Effector memory CD8-positive, alpha-beta T cell (primary cell): ENCODE results near the gene KRTAP9-1.

Experiments used
- ATAC-seq: fragments of 150-1000 bp; cut with Tn5 transposase; replicated peaks from 2 replicates; pipeline ENCODE4 v1.10.0; 2021; ENCODE audit warnings: mild to moderate bottlenecking, moderate library complexity
- DNase-seq, 3 experiments: peaks; one replicate each; pipeline ENCODE4 v3.0.0; 2021
- H3K27ac Mint-ChIP-seq, 2 donors: one replicate each; pipeline ENCODE4 v1.8.0; 2022; ENCODE audit warnings: mild to moderate bottlenecking in 2 of 2, mixed read lengths in 2 of 2, moderate library complexity in 2 of 2
- H3K27me3 Mint-ChIP-seq, 2 donors: one replicate each; pipeline ENCODE4 v1.8.0; 2022; ENCODE audit warnings: mixed read lengths in 2 of 2
- H3K36me3 Mint-ChIP-seq: one replicate; pipeline ENCODE4 v1.8.0; 2022; ENCODE audit warnings: mild to moderate bottlenecking, moderate library complexity, mixed read lengths; ENCODE audit not compliant: insufficient read depth
- H3K4me1 Mint-ChIP-seq, 2 donors: one replicate each; pipeline ENCODE4 v1.8.0; 2022; ENCODE audit warnings: low read depth in 2 of 2, mixed read lengths in 2 of 2
- H3K4me3 Mint-ChIP-seq, 2 donors: one replicate each; pipeline ENCODE4 v1.8.0; 2022; ENCODE audit warnings: mild to moderate bottlenecking in 2 of 2, mixed read lengths in 2 of 2, moderate library complexity in 2 of 2
- H3K9me3 Mint-ChIP-seq, 2 donors: one replicate each; pipeline ENCODE4 v1.8.0; 2022; ENCODE audit warnings: mixed read lengths in 2 of 2

The KRTAP9-1 gene

GRCh38 chr17:41163828-41164227 lies 25.9 kb upstream of the KRTAP9-1 start:
- Mint-ChIP-seq H3K4me1 (peaks cover 0 to 2% of the 10 kb centered on the region in 2 donors), H3K36me3 (no peaks in the 10 kb centered on the region), H3K4me3 (no peak overlapping the region), H3K9me3 (no peaks in the 10 kb centered on the region), H3K27ac (no peak overlapping the region), H3K27me3 (peaks cover 17 to 29% of the 10 kb centered on the region in 2 donors)
- ATAC-seq = no peak
- DNase-seq = no peak

GRCh38 chr17:41167561-41167960 lies 22.1 kb upstream of the KRTAP9-1 start:
- Mint-ChIP-seq H3K27me3 (peaks cover 12 to 23% of the 10 kb centered on the region in 2 donors), H3K4me1 (peaks cover 0 to 2% of the 10 kb centered on the region in 2 donors)

GRCh38 chr17:41168121-41168520 lies 21.6 kb upstream of the KRTAP9-1 start, which contains the start of gene KRTAP4-3:
Gene KRTAP4-3 (minus strand): TSS chr17:41168221. CDS start chr17:41168172, 49 bp downstream.
- no peak for DNase-seq
- Mint-ChIP-seq H3K27me3 (peaks cover 11 to 20% of the 10 kb centered on the region in 2 donors), H3K36me3 (no peaks in the 10 kb centered on the region), H3K4me3 (no peak within 1 kb of the TSS), H3K27ac (no peak within 1 kb of the TSS), H3K9me3 (no peaks in the 10 kb centered on the region), H3K4me1 (peaks cover 0 to 2% of the 10 kb centered on the region in 2 donors)
- no peak for ATAC-seq

More at GRCh38 chr17:41167561-41167960, 22.1 kb upstream of the KRTAP9-1 start:
- no peak overlapping the region for H3K4me3 Mint-ChIP-seq
- DNase-seq = no peak
- H3K27ac Mint-ChIP-seq = no peak overlapping the region
- no peak for ATAC-seq
- H3K36me3 Mint-ChIP-seq = no peaks in the 10 kb centered on the region
- H3K9me3 Mint-ChIP-seq = no peaks in the 10 kb centered on the region

GRCh38 chr17:41171886-41172285 lies 17.8 kb upstream of the KRTAP9-1 start:
- peaks cover 9 to 10% of the 10 kb centered on the region in 2 donors for H3K27me3 Mint-ChIP-seq
- ATAC-seq (no peak), DNase-seq (no peak)
- no peak overlapping the region for H3K27ac Mint-ChIP-seq
- no peaks in the 10 kb centered on the region for H3K9me3 Mint-ChIP-seq
- no peak overlapping the region for H3K4me3 Mint-ChIP-seq
- peaks cover 2 to 4% of the 10 kb centered on the region in 2 donors for H3K4me1 Mint-ChIP-seq
- no peaks in the 10 kb centered on the region for H3K36me3 Mint-ChIP-seq

- no peak for ATAC-seq
- Mint-ChIP-seq H3K27ac (no peak overlapping the region), H3K4me1 (peaks cover 0 to 4% of the 10 kb centered on the region in 2 donors), H3K4me3 (no peak overlapping the region), H3K27me3 (peaks cover 15 to 17% of the 10 kb centered on the region in 2 donors), H3K9me3 (no peaks in the 10 kb centered on the region), H3K36me3 (no peaks in the 10 kb centered on the region)
- no peak for DNase-seq
Observed at GRCh38 chr17:41176744-41177387, 12.8 kb upstream of the KRTAP9-1 start.

- DNase-seq (no peak), ATAC-seq (no peak)
- no peaks in the 10 kb centered on the region for H3K36me3 Mint-ChIP-seq
- no peaks in the 10 kb centered on the region for H3K9me3 Mint-ChIP-seq
- H3K27me3 Mint-ChIP-seq = peaks cover 6 to 14% of the 10 kb centered on the region in 2 donors
- no peak within 1 kb of the TSS for H3K27ac Mint-ChIP-seq
- H3K4me3 Mint-ChIP-seq = no peak within 1 kb of the TSS
- peaks cover 0 to 4% of the 10 kb centered on the region in 2 donors for H3K4me1 Mint-ChIP-seq
Observed at GRCh38 chr17:41177727-41178271, 11.9 kb upstream of the KRTAP9-1 start, which contains the start of gene KRTAP4-2. Gene KRTAP4-2 (minus strand): TSS chr17:41178221. CDS start chr17:41178164, 57 bp downstream.

GRCh38 chr17:41178341-41178740 lies 11.3 kb upstream of the KRTAP9-1 start:
- Mint-ChIP-seq H3K9me3 (no peaks in the 10 kb centered on the region), H3K27ac (no peak overlapping the region), H3K4me1 (peaks cover 0 to 3% of the 10 kb centered on the region in 2 donors), H3K27me3 (peaks cover 6 to 14% of the 10 kb centered on the region in 2 donors), H3K4me3 (no peak overlapping the region), H3K36me3 (no peaks in the 10 kb centered on the region)
- ATAC-seq (no peak), DNase-seq (no peak)

GRCh38 chr17:41178843-41179616 lies 10.7 kb upstream of the KRTAP9-1 start:
- no peak for DNase-seq
- Mint-ChIP-seq H3K4me3 (no peak overlapping the region), H3K36me3 (no peaks in the 10 kb centered on the region), H3K27me3 (peaks cover 9 to 14% of the 10 kb centered on the region in 2 donors), H3K27ac (no peak overlapping the region), H3K9me3 (no peaks in the 10 kb centered on the region), H3K4me1 (no peaks in the 10 kb centered on the region)
- no peak for ATAC-seq

- DNase-seq (no peak), ATAC-seq (no peak)
- H3K4me1 Mint-ChIP-seq = no peaks in the 10 kb centered on the region
- H3K36me3 Mint-ChIP-seq = no peaks in the 10 kb centered on the region
- H3K4me3 Mint-ChIP-seq = no peak within 1 kb of the TSS
- no peak within 1 kb of the TSS for H3K27ac Mint-ChIP-seq
- H3K9me3 Mint-ChIP-seq = no peaks in the 10 kb centered on the region
- peaks cover 29 to 32% of the 10 kb centered on the region in 2 donors for H3K27me3 Mint-ChIP-seq
Observed at GRCh38 chr17:41184480-41184961, 5.2 kb upstream of the KRTAP9-1 start, which contains the start of gene KRTAP4-1. Gene KRTAP4-1 (minus strand): TSS chr17:41184911. CDS start chr17:41184854, 57 bp downstream.

GRCh38 chr17:41185001-41185400 lies 4.7 kb upstream of the KRTAP9-1 start:
- no peaks in the 10 kb centered on the region for H3K36me3 Mint-ChIP-seq
- no peak overlapping the region for H3K27ac Mint-ChIP-seq
- H3K4me3 Mint-ChIP-seq = no peak overlapping the region
- H3K27me3 Mint-ChIP-seq = peaks cover 33 to 37% of the 10 kb centered on the region in 2 donors
- no peaks in the 10 kb centered on the region for H3K9me3 Mint-ChIP-seq
- no peak for ATAC-seq
- H3K4me1 Mint-ChIP-seq = no peaks in the 10 kb centered on the region
- no peak for DNase-seq

- Mint-ChIP-seq H3K4me3 (no peak overlapping the region), H3K9me3 (no peaks in the 10 kb centered on the region), H3K4me1 (peaks cover 0 to 2% of the 10 kb centered on the region in 2 donors), H3K27me3 (peaks cover 50 to 55% of the 10 kb centered on the region in 2 donors), H3K36me3 (no peaks in the 10 kb centered on the region), H3K27ac (no peak overlapping the region)
- DNase-seq (no peak), ATAC-seq (no peak)
Observed at GRCh38 chr17:41186872-41187271, 2.8 kb upstream of the KRTAP9-1 start.

GRCh38 chr17:41190328-41190727 lies 641 bp downstream of the KRTAP9-1 start:
- Mint-ChIP-seq H3K9me3 (no peaks in the 10 kb centered on the region), H3K4me3 (no peak overlapping the region), H3K4me1 (peaks cover 0 to 2% of the 10 kb centered on the region in 2 donors), H3K36me3 (no peaks in the 10 kb centered on the region), H3K27me3 (peaks cover 41 to 55% of the 10 kb centered on the region in 2 donors), H3K27ac (no peak overlapping the region)
- DNase-seq = no peak
- no peak for ATAC-seq

- Mint-ChIP-seq H3K4me1 (no peaks in the 10 kb centered on the region), H3K27me3 (peaks cover 27 to 39% of the 10 kb centered on the region in 2 donors), H3K36me3 (no peaks in the 10 kb centered on the region), H3K4me3 (no peak overlapping the region), H3K9me3 (no peaks in the 10 kb centered on the region), H3K27ac (no peak overlapping the region)
- ATAC-seq (no peak), DNase-seq (no peak)
Observed at GRCh38 chr17:41196068-41196467, 6.4 kb downstream of the KRTAP9-1 start.
